ENCODE data around the gene PSG1.

- TF ChIP-seq, protein P1, sequence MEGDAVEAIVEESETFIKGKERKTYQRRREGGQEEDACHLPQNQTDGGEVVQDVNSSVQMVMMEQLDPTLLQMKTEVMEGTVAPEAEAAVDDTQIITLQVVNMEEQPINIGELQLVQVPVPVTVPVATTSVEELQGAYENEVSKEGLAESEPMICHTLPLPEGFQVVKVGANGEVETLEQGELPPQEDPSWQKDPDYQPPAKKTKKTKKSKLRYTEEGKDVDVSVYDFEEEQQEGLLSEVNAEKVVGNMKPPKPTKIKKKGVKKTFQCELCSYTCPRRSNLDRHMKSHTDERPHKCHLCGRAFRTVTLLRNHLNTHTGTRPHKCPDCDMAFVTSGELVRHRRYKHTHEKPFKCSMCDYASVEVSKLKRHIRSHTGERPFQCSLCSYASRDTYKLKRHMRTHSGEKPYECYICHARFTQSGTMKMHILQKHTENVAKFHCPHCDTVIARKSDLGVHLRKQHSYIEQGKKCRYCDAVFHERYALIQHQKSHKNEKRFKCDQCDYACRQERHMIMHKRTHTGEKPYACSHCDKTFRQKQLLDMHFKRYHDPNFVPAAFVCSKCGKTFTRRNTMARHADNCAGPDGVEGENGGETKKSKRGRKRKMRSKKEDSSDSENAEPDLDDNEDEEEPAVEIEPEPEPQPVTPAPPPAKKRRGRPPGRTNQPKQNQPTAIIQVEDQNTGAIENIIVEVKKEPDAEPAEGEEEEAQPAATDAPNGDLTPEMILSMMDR (conservative IDR thresholded peaks at IDR 0.05; ENCODE audit: low read depth, low read length) = no peak
- TF ChIP-seq EZH2phosphoT487 (IDR thresholded peaks at IDR 0.05; ENCODE audit: borderline replicate concordance, low read length) (no peak), EZH2 (IDR thresholded peaks at IDR 0.05; ENCODE audit: low read length, unreplicated experiment) (no peak)
Measured at GRCh38 chr19:42816894-42817293, 62.6 kb downstream of the PSG1 start.
